WTC11 (cell line): ENCODE data around the gene DNAH8.

ENCODE experiments used
- ATF2 ChIP-seq: sonication (generic); formaldehyde crosslinking; IDR thresholded peaks from 2 replicates; pipeline ENCODE4 v1.8.1; 2022; ENCODE audit warnings: low read depth, missing genetic modification reagents, borderline replicate concordance
- CTCF ChIP-seq: fragments of 200-600 bp; IDR thresholded peaks from 2 replicates; pipeline ENCODE4 v1.8.0; 2022; ENCODE audit warnings: antibody characterized with exemption
- GRHL2 ChIP-seq: fragments of 250-450 bp; sonication (Bioruptor Pico); IDR thresholded peaks from 2 replicates; pipeline ENCODE4 v1.8.0; 2022; ENCODE audit warnings: mild to moderate bottlenecking, moderate library complexity; ENCODE audit not compliant: insufficient replicate concordance, severe bottlenecking
- KAT7 ChIP-seq: sonication (generic); formaldehyde crosslinking; IDR thresholded peaks from 2 replicates; pipeline ENCODE4 v1.8.1; 2023; ENCODE audit warnings: missing genetic modification reagents, mild to moderate bottlenecking, borderline replicate concordance
- MAX ChIP-seq: sonication (generic); formaldehyde crosslinking; IDR thresholded peaks from 2 replicates; pipeline ENCODE4 v1.8.0; 2022; ENCODE audit warnings: mild to moderate bottlenecking, missing genetic modification reagents
- MLX ChIP-seq: sonication (generic); formaldehyde crosslinking; IDR thresholded peaks from 2 replicates; pipeline ENCODE4 v1.8.1; 2023; ENCODE audit warnings: mild to moderate bottlenecking, missing genetic modification reagents, moderate library complexity
- STAT6 ChIP-seq: sonication (generic); formaldehyde crosslinking; conservative IDR thresholded peaks from 2 replicates; pipeline ENCODE4 v1.8.1; 2023; ENCODE audit warnings: mild to moderate bottlenecking, low read depth, missing genetic modification reagents, moderate library complexity
- TCF7 ChIP-seq: sonication (generic); formaldehyde crosslinking; IDR thresholded peaks from 2 replicates; pipeline ENCODE4 v1.8.0; 2022; ENCODE audit warnings: mild to moderate bottlenecking, low read depth, missing genetic modification reagents, moderate library complexity
- TEAD4 ChIP-seq: sonication (generic); formaldehyde crosslinking; IDR thresholded peaks from 2 replicates; pipeline ENCODE4 v1.8.0; 2022; ENCODE audit warnings: mild to moderate bottlenecking, missing genetic modification reagents
- TP53 ChIP-seq: sonication (generic); formaldehyde crosslinking; IDR thresholded peaks from 2 replicates; pipeline ENCODE4 v1.8.1; 2023; ENCODE audit warnings: mild to moderate bottlenecking, missing genetic modification reagents
- USF1 ChIP-seq: sonication (generic); formaldehyde crosslinking; IDR thresholded peaks from 2 replicates; pipeline ENCODE4 v1.8.0; 2022; ENCODE audit warnings: mild to moderate bottlenecking, missing genetic modification reagents
- USF2 ChIP-seq: sonication (generic); formaldehyde crosslinking; IDR thresholded peaks from 2 replicates; pipeline ENCODE4 v1.8.1; 2023; ENCODE audit warnings: mild to moderate bottlenecking, missing genetic modification reagents, moderate library complexity

GRCh38 chr6:38687549-38687948 is 27.6 kb upstream of the DNAH8 start:
- TF ChIP-seq CTCF: no peak
- no peak for TF ChIP-seq MAX (CRISPR knock-in tag)
- TF ChIP-seq KAT7 (CRISPR knock-in tag): no peak
- TF ChIP-seq USF1 (CRISPR knock-in tag): no peak
- no peak for TF ChIP-seq USF2 (CRISPR knock-in tag)
- no peak for TF ChIP-seq ATF2 (CRISPR knock-in tag)
- no peak for TF ChIP-seq TCF7 (CRISPR knock-in tag)
- no peak for TF ChIP-seq MLX (CRISPR knock-in tag)
- TF ChIP-seq TEAD4 (CRISPR knock-in tag): no peak
- TF ChIP-seq TP53 (CRISPR knock-in tag): no peak
- TF ChIP-seq GRHL2: no peak
- TF ChIP-seq STAT6 (CRISPR knock-in tag): no peak
